ENCODE results near the gene ZNF148.

Gene ZNF148

GRCh38 chr3:125236331-125236903 is 138.7 kb downstream of the ZNF148 start:
- Histone ChIP-seq H3K4me2 (ENCODE audit: insufficient read depth, low read length) (no peak overlapping the region), H3K27ac (ENCODE audit: low read length) (no peak overlapping the region), H3K4me3 (ENCODE audit: low read depth in 1 of 2, low read length in 2 of 2) (no peak overlapping the region), H2AFZ (ENCODE audit: low read depth, low read length) (no peak overlapping the region), H3K36me3 (ENCODE audit: insufficient read depth, low read length) (peaks cover 25% of the 10 kb centered on the region), H3K27me3 (ENCODE audit: insufficient read depth, low read length, poor library complexity) (no peaks in the 10 kb centered on the region), H3K79me2 (ENCODE audit: insufficient read depth, low read length) (no peaks in the 10 kb centered on the region), H3K9me3 (ENCODE audit: insufficient read depth, low read length, severe bottlenecking) (no peaks in the 10 kb centered on the region), H3K9ac (ENCODE audit: low read depth, low read length) (no peak overlapping the region), H4K20me1 (ENCODE audit: insufficient read depth, low read length) (no peaks in the 10 kb centered on the region), H3K4me1 (ENCODE audit: insufficient read depth, low read length) (no peaks in the 10 kb centered on the region)
- no peak for ATAC-seq (ENCODE audit: insufficient read depth, low read depth)
- TF ChIP-seq EZH2 (IDR thresholded peaks at IDR 0.05; ENCODE audit: borderline replicate concordance, low read depth, low read length, severe bottlenecking) (no peak), CTCF (IDR thresholded peaks at IDR 0.05; ENCODE audit: borderline replicate concordance, extremely low read depth, low read length, poor library complexity, severe bottlenecking) (no peak)
- DNase-seq: no peak

- no peak overlapping the region for H3K27ac ChIP-seq (ENCODE audit: low read length)
- peaks cover 25% of the 10 kb centered on the region for H3K36me3 ChIP-seq (ENCODE audit: insufficient read depth, low read length)
- H3K9me3 ChIP-seq (ENCODE audit: insufficient read depth, low read length, severe bottlenecking): no peaks in the 10 kb centered on the region
- no peak overlapping the region for H2AFZ ChIP-seq (ENCODE audit: low read depth, low read length)
- TF ChIP-seq EZH2 (IDR thresholded peaks at IDR 0.05; ENCODE audit: borderline replicate concordance, low read depth, low read length, severe bottlenecking): no peak
- no peak for TF ChIP-seq CTCF (IDR thresholded peaks at IDR 0.05; ENCODE audit: borderline replicate concordance, extremely low read depth, low read length, poor library complexity, severe bottlenecking)
- ATAC-seq (ENCODE audit: insufficient read depth, low read depth): no peak
- no peaks in the 10 kb centered on the region for H3K27me3 ChIP-seq (ENCODE audit: insufficient read depth, low read length, poor library complexity)
- no peak overlapping the region for H3K4me2 ChIP-seq (ENCODE audit: insufficient read depth, low read length)
- no peak overlapping the region for H3K4me3 ChIP-seq (ENCODE audit: low read depth in 1 of 2, low read length in 2 of 2)
- H3K9ac ChIP-seq (ENCODE audit: low read depth, low read length): no peak overlapping the region
- H4K20me1 ChIP-seq (ENCODE audit: insufficient read depth, low read length): no peaks in the 10 kb centered on the region
- H3K4me1 ChIP-seq (ENCODE audit: insufficient read depth, low read length): no peaks in the 10 kb centered on the region
- no peak for DNase-seq
- no peaks in the 10 kb centered on the region for H3K79me2 ChIP-seq (ENCODE audit: insufficient read depth, low read length)
These were observed 140.3 kb downstream of the ZNF148 start for GRCh38 chr3:125234831-125235230.

- Histone ChIP-seq H3K79me2 (ENCODE audit: insufficient read depth, low read length) (no peaks in the 10 kb centered on the region), H3K36me3 (ENCODE audit: insufficient read depth, low read length) (peaks cover 28% of the 10 kb centered on the region), H3K27ac (ENCODE audit: low read length) (no peak overlapping the region), H4K20me1 (ENCODE audit: insufficient read depth, low read length) (no peaks in the 10 kb centered on the region), H2AFZ (ENCODE audit: low read depth, low read length) (no peak overlapping the region), H3K27me3 (ENCODE audit: insufficient read depth, low read length, poor library complexity) (no peaks in the 10 kb centered on the region), H3K4me3 (ENCODE audit: low read depth in 1 of 2, low read length in 2 of 2) (no peak overlapping the region), H3K4me2 (ENCODE audit: insufficient read depth, low read length) (no peak overlapping the region), H3K9me3 (ENCODE audit: insufficient read depth, low read length, severe bottlenecking) (no peaks in the 10 kb centered on the region), H3K9ac (ENCODE audit: low read depth, low read length) (no peak overlapping the region), H3K4me1 (ENCODE audit: insufficient read depth, low read length) (no peaks in the 10 kb centered on the region)
- no peak for DNase-seq
- no peak for ATAC-seq (ENCODE audit: insufficient read depth, low read depth)
- no peak for TF ChIP-seq CTCF (IDR thresholded peaks at IDR 0.05; ENCODE audit: borderline replicate concordance, extremely low read depth, low read length, poor library complexity, severe bottlenecking)
- no peak for TF ChIP-seq EZH2 (IDR thresholded peaks at IDR 0.05; ENCODE audit: borderline replicate concordance, low read depth, low read length, severe bottlenecking)
These were observed 142.7 kb downstream of the ZNF148 start for GRCh38 chr3:125232401-125232800.

- no peaks in the 10 kb centered on the region for H3K4me1 ChIP-seq (ENCODE audit: insufficient read depth, low read length)
- TF ChIP-seq EZH2 (IDR thresholded peaks at IDR 0.05; ENCODE audit: borderline replicate concordance, low read depth, low read length, severe bottlenecking) (no peak), CTCF (IDR thresholded peaks at IDR 0.05; ENCODE audit: borderline replicate concordance, extremely low read depth, low read length, poor library complexity, severe bottlenecking) (no peak)
- no peaks in the 10 kb centered on the region for H3K79me2 ChIP-seq (ENCODE audit: insufficient read depth, low read length)
- no peak overlapping the region for H3K9ac ChIP-seq (ENCODE audit: low read depth, low read length)
- H3K4me2 ChIP-seq (ENCODE audit: insufficient read depth, low read length): no peak overlapping the region
- no peak overlapping the region for H3K27ac ChIP-seq (ENCODE audit: low read length)
- H3K4me3 ChIP-seq (ENCODE audit: low read depth in 1 of 2, low read length in 2 of 2): no peak overlapping the region
- H3K36me3 ChIP-seq (ENCODE audit: insufficient read depth, low read length): peaks cover 26% of the 10 kb centered on the region
- ATAC-seq (ENCODE audit: insufficient read depth, low read depth) (no peak), DNase-seq (no peak)
- no peaks in the 10 kb centered on the region for H4K20me1 ChIP-seq (ENCODE audit: insufficient read depth, low read length)
- H3K9me3 ChIP-seq (ENCODE audit: insufficient read depth, low read length, severe bottlenecking): no peaks in the 10 kb centered on the region
- no peak overlapping the region for H2AFZ ChIP-seq (ENCODE audit: low read depth, low read length)
- H3K27me3 ChIP-seq (ENCODE audit: insufficient read depth, low read length, poor library complexity): no peaks in the 10 kb centered on the region
These were observed 143.2 kb downstream of the ZNF148 start for GRCh38 chr3:125231895-125232294.
